Endothelial cell of umbilical vein (primary cell): ENCODE results near the gene PIEZO2. TPM values are rescaled to one million over a fixed set of nuclear protein-coding genes. Genes with fewer than 3 reads are reported as not detected.

Experiments used
- BruUV-seq: library from RNA; stranded (reverse); fragments of 400-500 nt; replicated peaks from 2 replicates; lab custom pipeline; 2021; lab: Mats Ljungman, UMichigan
- CTCF ChIA-PET: fragments of 300-600, 350-600 bp; sonication (Branson Sonifier 250); formaldehyde crosslinking; loops from one replicate; lab custom pipeline; 2021; ENCODE audit warnings: antibody characterized with exemption, inconsistent platforms; lab: Charles Lee
- POLR2A ChIA-PET: fragments of 300-600, 350-600 bp; sonication (Branson Sonifier 250); formaldehyde crosslinking; loops from one replicate; lab custom pipeline; 2021; ENCODE audit warnings: antibody characterized with exemption, inconsistent platforms; lab: Charles Lee
- DNase-seq: peaks from one replicate; pipeline ENCODE4 v3.0.0-alpha.2; 2011; ENCODE audit warnings: low read depth, low spot score
- FAIRE-seq: peaks from 2 replicates; lab custom pipeline; 2011; peaks lifted over from hg19 to GRCh38; lab: Jason Lieb, UNC
- H2AFZ ChIP-seq: 2 replicates; pipeline ENCODE4 v1.6.0; 2012; ENCODE audit warnings: low read depth, low read length, control low read depth, inconsistent platforms
- H3K27ac ChIP-seq: 2 replicates; pipeline ENCODE4 v1.5.1; 2011; ENCODE audit warnings: low read depth, mild to moderate bottlenecking, control low read depth, low read length, moderate library complexity; ENCODE audit not compliant: insufficient read depth
- H3K27me3 ChIP-seq, 2 experiments: 2 replicates each; pipeline versions ENCODE4 v1.6.0 to v1.6.1; 2011; ENCODE audit warnings: low read length in 2 of 2, mixed read lengths in 1 of 2; ENCODE audit not compliant: control insufficient read depth in 2 of 2, insufficient read depth in 2 of 2
- H3K36me3 ChIP-seq, 2 experiments: 2 replicates in 1 of 2; 3 replicates in 1 of 2; pipeline ENCODE4 v1.5.1; 2011; ENCODE audit warnings: low read length in 2 of 2, mild to moderate bottlenecking in 1 of 2, moderate library complexity in 1 of 2; ENCODE audit not compliant: control insufficient read depth in 2 of 2, insufficient read depth in 2 of 2; ENCODE audit errors: extremely low read depth in 1 of 2
- H3K4me1 ChIP-seq: 3 replicates; pipeline ENCODE4 v1.5.1; 2011; ENCODE audit warnings: mild to moderate bottlenecking, low read length; ENCODE audit not compliant: control insufficient read depth, insufficient read depth; ENCODE audit errors: extremely low read depth
- H3K4me2 ChIP-seq: 2 replicates; pipeline ENCODE4 v1.6.1; 2011; ENCODE audit warnings: low read length, control low read depth, mixed read lengths; ENCODE audit not compliant: insufficient read depth
- H3K4me3 ChIP-seq, 3 experiments: fragments of 200-600 bp in 1 of 3; sonication (generic), shearing (Covaris generic) in 1 of 3; replicated peaks in 1 of 3; 2 replicates each; pipeline ENCODE4 v1.5.1; 2011 to 2016; ENCODE audit warnings: control low read depth in 3 of 3, low read length in 3 of 3, mild to moderate bottlenecking in 2 of 3, inconsistent platforms in 1 of 3, low read depth in 1 of 3, moderate library complexity in 1 of 3; ENCODE audit not compliant: insufficient read depth in 1 of 3
- H3K79me2 ChIP-seq: 2 replicates; pipeline ENCODE4 v1.6.0; 2012; ENCODE audit warnings: low read length, inconsistent platforms; ENCODE audit not compliant: control insufficient read depth, insufficient read depth
- H3K9ac ChIP-seq: replicated peaks from 2 replicates; pipeline ENCODE3; 2011; ENCODE audit warnings: low read length, control low read depth; ENCODE audit not compliant: insufficient read depth; ENCODE audit errors: extremely low read depth
- H3K9me1 ChIP-seq: replicated peaks from 3 replicates; pipeline ENCODE4 v1.6.0; 2011; ENCODE audit warnings: mild to moderate bottlenecking, low read length; ENCODE audit not compliant: control insufficient read depth, insufficient read depth; ENCODE audit errors: extremely low read depth
- H3K9me3 ChIP-seq: replicated peaks from 2 replicates; pipeline ENCODE4 v1.5.1; 2012; ENCODE audit warnings: low read length, inconsistent platforms; ENCODE audit not compliant: control insufficient read depth, insufficient read depth
- H4K20me1 ChIP-seq: replicated peaks from 2 replicates; pipeline ENCODE3; 2011; ENCODE audit warnings: mild to moderate bottlenecking, low read length; ENCODE audit not compliant: control insufficient read depth, insufficient read depth; ENCODE audit errors: extremely low read depth
- EZH2 ChIP-seq: IDR thresholded peaks from 2 replicates; pipeline ENCODE4 v1.6.1; 2012; ENCODE audit warnings: borderline replicate concordance, low read depth, mild to moderate bottlenecking, moderate library complexity, low read length, inconsistent platforms; ENCODE audit not compliant: severe bottlenecking
- FOS ChIP-seq: IDR thresholded peaks from 2 replicates; pipeline ENCODE4 v1.6.1; 2011; ENCODE audit warnings: mild to moderate bottlenecking, low read length, moderate library complexity, borderline replicate concordance; ENCODE audit not compliant: insufficient read depth
- GATA2 ChIP-seq: IDR thresholded peaks from 2 replicates; pipeline ENCODE4 v1.7.0; 2011; ENCODE audit warnings: low read depth, mild to moderate bottlenecking, moderate library complexity, mixed read lengths, low read length; ENCODE audit not compliant: insufficient read length, insufficient read depth
- JUN ChIP-seq: IDR thresholded peaks from 2 replicates; pipeline ENCODE4 v1.6.1; 2011; ENCODE audit warnings: borderline replicate concordance, low read depth; ENCODE audit not compliant: insufficient read length, insufficient read depth
- MYC ChIP-seq: IDR thresholded peaks from one replicate; pipeline ENCODE4 v1.6.1; 2011; ENCODE audit warnings: mild to moderate bottlenecking, low read depth, low read length
- POLR2A ChIP-seq: IDR thresholded peaks from 2 replicates; pipeline ENCODE4 v1.6.1; 2012; ENCODE audit warnings: low read depth, mild to moderate bottlenecking, control low read depth, low read length
- POLR2AphosphoS5 ChIP-seq: IDR thresholded peaks from 2 replicates; pipeline ENCODE4 v1.6.1; 2012; ENCODE audit warnings: low read depth, mild to moderate bottlenecking, control low read depth, low read length, moderate library complexity; ENCODE audit not compliant: insufficient read depth
- dilution Hi-C: fragments of 300-500 bp; cut with MboI; formaldehyde crosslinking; loops from one replicate; pipeline ENCODE4 v1.15.0; 2019; ENCODE audit warnings: low sequenced_read_pairs; ENCODE audit not compliant: extremely low pct_ligation_motif_present
- intact Hi-C: fragments of 100-400 bp; cut with micrococcal nuclease; formaldehyde crosslinking; loops from one replicate; pipeline ENCODE4 v1.10.0; 2022
- polyA plus RNA-seq, 4 experiments: library from polyadenylated mRNA; depleted of rRNA in 3 of 4; stranded (reverse) in 3 of 4; unstranded in 1 of 4; fragments of >200 nt; gene quantifications; 2 replicates each; pipeline versions ENCODE4 v1.2.1 to v1.2.3, GENCODE V29; 2011 to 2012; ENCODE audit warnings: missing spikeins in 1 of 4
- total RNA-seq: library from RNA; stranded (reverse); gene quantifications from 2 replicates; pipeline ENCODE4 v1.2.3, GENCODE V29; 2021
- TF ChIP-seq, protein P1 (sequence below): IDR thresholded peaks from 2 replicates; pipeline ENCODE4 v1.6.1; 2011; ENCODE audit not compliant: insufficient read depth, insufficient read length
- TF ChIP-seq, protein P2 (sequence below), 2 donors: IDR thresholded peaks; 1 replicate in 1 of 2; 2 replicates in 1 of 2; pipeline ENCODE4 v1.5.1; 2011; ENCODE audit warnings: low read length in 2 of 2, mild to moderate bottlenecking in 2 of 2, moderate library complexity in 2 of 2, control low read depth in 1 of 2, inconsistent platforms in 1 of 2, low read depth in 1 of 2; ENCODE audit not compliant: insufficient read depth in 1 of 2; ENCODE audit errors: extremely low read depth in 1 of 2

PIEZO2 gene
- total and polyA plus RNA-seq, 2 donors (not counting 3 experiments of a cell fraction or from before 2014, with no cell fraction given), result 1.7 to 11.2 TPM

DNA sequence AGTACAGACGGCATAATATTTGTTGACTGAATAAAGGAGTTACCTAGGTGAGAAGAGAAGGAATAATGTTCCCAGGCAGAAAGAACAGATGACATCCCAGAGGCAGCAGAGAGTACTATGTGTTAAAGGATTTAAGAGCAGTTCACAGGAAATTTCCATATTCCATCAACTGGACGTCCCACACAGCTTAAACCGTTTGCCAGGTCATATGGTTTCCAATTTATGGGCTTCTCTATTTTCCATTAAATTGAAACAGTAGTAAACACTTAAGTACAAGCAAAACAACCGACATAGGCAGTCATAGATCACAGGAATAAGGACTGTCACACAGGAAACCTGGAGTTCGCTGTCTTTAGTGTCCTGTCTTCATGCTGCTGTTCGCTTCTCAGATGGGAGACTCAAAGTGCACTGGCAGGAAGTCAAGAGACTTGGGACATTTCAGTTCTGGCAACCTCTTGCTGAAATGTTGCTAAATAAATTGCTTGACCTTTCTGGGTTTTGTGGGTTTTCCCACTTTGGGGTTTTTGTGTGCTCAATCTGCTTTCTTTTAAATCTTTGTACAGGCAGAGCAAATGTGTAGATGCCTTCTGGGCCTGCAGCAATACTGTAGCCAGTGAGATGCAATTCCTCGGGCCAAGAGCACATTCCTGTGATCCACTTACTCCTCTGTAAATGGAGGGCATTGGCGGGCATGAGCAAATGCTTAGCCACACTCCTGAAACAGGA, 5.8 kb upstream of the PIEZO2 start:
- FAIRE-seq (no peak), DNase-seq (no peak)
- no peak overlapping the region for H3K9ac ChIP-seq
- ChIA-PET POLR2A (no interaction called here), CTCF (interaction anchor here (1.0 to 8.0 kb wide), 17 partner anchors 7 to 1184 kb away, joined by 3 to 234 read pairs (median 10); no protein-coding TSS in a partner anchor)
- no TSS peak for BruUV-seq
- H3K27me3 ChIP-seq, result peaks cover 9 to 14% of the 10 kb centered on the region in 2 experiments
- H3K36me3 ChIP-seq, result no peaks in the 10 kb centered on the region
- no peaks in the 10 kb centered on the region for H3K9me3 ChIP-seq
- no peak overlapping the region for H3K4me3 ChIP-seq
- intact Hi-C loops (loop anchor here (2.0 kb wide), 1 partner anchor 114 kb away; no protein-coding TSS in a partner anchor), dilution Hi-C loops (no loop called here)
- H4K20me1 ChIP-seq, result no peaks in the 10 kb centered on the region
- H3K27ac ChIP-seq, result no peak overlapping the region
- H3K4me1 ChIP-seq, result no peaks in the 10 kb centered on the region
- TF ChIP-seq JUN (no peak), FOS (no peak), GATA2 (no peak), POLR2AphosphoS5 (no peak), EZH2 (no peak), MYC (no peak), POLR2A (no peak)
- TF ChIP-seq, protein P1, sequence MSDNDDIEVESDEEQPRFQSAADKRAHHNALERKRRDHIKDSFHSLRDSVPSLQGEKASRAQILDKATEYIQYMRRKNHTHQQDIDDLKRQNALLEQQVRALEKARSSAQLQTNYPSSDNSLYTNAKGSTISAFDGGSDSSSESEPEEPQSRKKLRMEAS, result no peak
- TF ChIP-seq, protein P2, sequence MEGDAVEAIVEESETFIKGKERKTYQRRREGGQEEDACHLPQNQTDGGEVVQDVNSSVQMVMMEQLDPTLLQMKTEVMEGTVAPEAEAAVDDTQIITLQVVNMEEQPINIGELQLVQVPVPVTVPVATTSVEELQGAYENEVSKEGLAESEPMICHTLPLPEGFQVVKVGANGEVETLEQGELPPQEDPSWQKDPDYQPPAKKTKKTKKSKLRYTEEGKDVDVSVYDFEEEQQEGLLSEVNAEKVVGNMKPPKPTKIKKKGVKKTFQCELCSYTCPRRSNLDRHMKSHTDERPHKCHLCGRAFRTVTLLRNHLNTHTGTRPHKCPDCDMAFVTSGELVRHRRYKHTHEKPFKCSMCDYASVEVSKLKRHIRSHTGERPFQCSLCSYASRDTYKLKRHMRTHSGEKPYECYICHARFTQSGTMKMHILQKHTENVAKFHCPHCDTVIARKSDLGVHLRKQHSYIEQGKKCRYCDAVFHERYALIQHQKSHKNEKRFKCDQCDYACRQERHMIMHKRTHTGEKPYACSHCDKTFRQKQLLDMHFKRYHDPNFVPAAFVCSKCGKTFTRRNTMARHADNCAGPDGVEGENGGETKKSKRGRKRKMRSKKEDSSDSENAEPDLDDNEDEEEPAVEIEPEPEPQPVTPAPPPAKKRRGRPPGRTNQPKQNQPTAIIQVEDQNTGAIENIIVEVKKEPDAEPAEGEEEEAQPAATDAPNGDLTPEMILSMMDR (IDR thresholded peaks at IDR 0.05; ENCODE audit: extremely low read depth in 1 of 2, insufficient read depth in 1 of 2, low read depth in 1 of 2, low read length in 2 of 2), result no peak
- H3K79me2 ChIP-seq, result no peaks in the 10 kb centered on the region
- no peak overlapping the region for H3K4me2 ChIP-seq
- H3K9me1 ChIP-seq, result no peaks in the 10 kb centered on the region
- no peak overlapping the region for H2AFZ ChIP-seq
